ENCODE results near the gene SERPINE1. TPM values are rescaled to one million over a fixed set of nuclear protein-coding genes. Genes with fewer than 3 reads are reported as not detected.

Gene SERPINE1
- total and polyA plus RNA-seq, 2 of the 4 experiments (the other 2 are of a cell fraction): 1,441 to 2,783 TPM

Small RNA genes lying within 50 kb of the gene (microRNA-seq; reads per million reads assigned to microRNA genes)
- 0 to 1.0 reads per million in 2 experiments for gene MIR4653 (ENCODE audit: insufficient read depth in 1 of 2, insufficient read length in 1 of 2, unreplicated experiment in 1 of 2)

Small RNA genes lying within 50 kb of the gene (small RNA-seq; reads per million reads assigned to genes)
- gene MIR4653: 0 to 0.65 (median 0) reads per million in 5 experiments

Other genes with a start within 250 kb of the SERPINE1 start
- 0.28 and 0.36 TPM in 2 replicates for gene UFSP1, start 237.4 kb upstream of the SERPINE1 start, total RNA-seq (2012; rRNA removed)
- 1.0 TPM in 2 replicates for gene UFSP1, start 237.4 kb upstream of the SERPINE1 start, polyA plus RNA-seq (2012; rRNA removed)
- gene ACHE, start 231.2 kb upstream of the SERPINE1 start, total RNA-seq (2012; rRNA removed): not detected in 2 replicates
- 0.41 and 0.65 TPM in 2 replicates for gene ACHE, start 231.2 kb upstream of the SERPINE1 start, polyA plus RNA-seq (2012; rRNA removed)
- not detected in 2 replicates for gene MUC3A, start 177.6 kb upstream of the SERPINE1 start, total RNA-seq (2012; rRNA removed)
- gene MUC3A, start 177.6 kb upstream of the SERPINE1 start, polyA plus RNA-seq (2012; rRNA removed): 0.05 TPM in 1 of 2 replicates, not detected in the other
- not detected in 2 replicates for gene MUC12, start 157.5 kb upstream of the SERPINE1 start, total RNA-seq (2012; rRNA removed)
- 4.0 and 4.1 TPM in 2 replicates for gene MUC12, start 157.5 kb upstream of the SERPINE1 start, polyA plus RNA-seq (2012; rRNA removed)
- not detected in 2 replicates for gene MUC17, start 107.0 kb upstream of the SERPINE1 start, total RNA-seq (2012; rRNA removed)
- gene MUC17, start 107.0 kb upstream of the SERPINE1 start, polyA plus RNA-seq (2012; rRNA removed): under 0.01 TPM in 1 of 2 replicates, not detected in the other
- 3.9 and 4.4 TPM in 2 replicates for gene TRIM56, start 41.6 kb upstream of the SERPINE1 start, total RNA-seq (2012; rRNA removed)
- gene TRIM56, start 41.6 kb upstream of the SERPINE1 start, polyA plus RNA-seq (2012; rRNA removed): 4.7 and 5.9 TPM in 2 replicates
- 233 and 295 TPM in 2 replicates for gene AP1S1, start 27.4 kb downstream of the SERPINE1 start, total RNA-seq (2012; rRNA removed)
- gene AP1S1, start 27.4 kb downstream of the SERPINE1 start, polyA plus RNA-seq (2012; rRNA removed): 178 and 187 TPM in 2 replicates
- gene VGF, start 38.5 kb downstream of the SERPINE1 start, total RNA-seq (2012; rRNA removed): 0.18 and 0.28 TPM in 2 replicates
- gene VGF, start 38.5 kb downstream of the SERPINE1 start, polyA plus RNA-seq (2012; rRNA removed): 0.50 and 0.59 TPM in 2 replicates
- not detected in 2 replicates for gene NAT16, start 53.2 kb downstream of the SERPINE1 start, total RNA-seq (2012; rRNA removed)
- gene NAT16, start 53.2 kb downstream of the SERPINE1 start, polyA plus RNA-seq (2012; rRNA removed): 0.03 and 0.05 TPM in 2 replicates
- gene MOGAT3, start 73.9 kb downstream of the SERPINE1 start, total RNA-seq (2012; rRNA removed): not detected in 2 replicates
- not detected in 2 replicates for gene MOGAT3, start 73.9 kb downstream of the SERPINE1 start, polyA plus RNA-seq (2012; rRNA removed)
- gene PLOD3, start 90.5 kb downstream of the SERPINE1 start, total RNA-seq (2012; rRNA removed): 21.7 and 24.4 TPM in 2 replicates
- 159 and 167 TPM in 2 replicates for gene PLOD3, start 90.5 kb downstream of the SERPINE1 start, polyA plus RNA-seq (2012; rRNA removed)
- gene ZNHIT1, start 91.1 kb downstream of the SERPINE1 start, total RNA-seq (2012; rRNA removed): 31.7 and 34.4 TPM in 2 replicates
- gene ZNHIT1, start 91.1 kb downstream of the SERPINE1 start, polyA plus RNA-seq (2012; rRNA removed): 47.1 and 62.9 TPM in 2 replicates
- 0.56 and 0.72 TPM in 2 replicates for gene CLDN15, start 110.7 kb downstream of the SERPINE1 start, total RNA-seq (2012; rRNA removed)
- gene CLDN15, start 110.7 kb downstream of the SERPINE1 start, polyA plus RNA-seq (2012; rRNA removed): 5.4 and 6.7 TPM in 2 replicates
- gene FIS1, start 118.0 kb downstream of the SERPINE1 start, total RNA-seq (2012; rRNA removed): 241 and 293 TPM in 2 replicates
- gene FIS1, start 118.0 kb downstream of the SERPINE1 start, polyA plus RNA-seq (2012; rRNA removed): 470 and 489 TPM in 2 replicates
- 23.1 and 34.1 TPM in 2 replicates for gene IFT22, start 194.7 kb downstream of the SERPINE1 start, total RNA-seq (2012; rRNA removed)
- gene IFT22, start 194.7 kb downstream of the SERPINE1 start, polyA plus RNA-seq (2012; rRNA removed): 27.3 and 29.3 TPM in 2 replicates
- gene COL26A1, start 235.8 kb downstream of the SERPINE1 start, total RNA-seq (2012; rRNA removed): not detected in 2 replicates
- gene COL26A1, start 235.8 kb downstream of the SERPINE1 start, polyA plus RNA-seq (2012; rRNA removed): not detected in 2 replicates

Data from IMR-90 (cell line).